Measurements from ENCODE around the gene PITPNC1. TPM values are rescaled to one million over a fixed set of nuclear protein-coding genes. Genes with fewer than 3 reads are reported as not detected.
"Not testable (repeated sequence)": the region's sequence is repeated elsewhere in the genome, so short reads cannot be mapped to it uniquely, and the experiment has no call there.

Gene PITPNC1
- total RNA-seq, 1 experiment from 2014 or later = 22.3 TPM

- Histone ChIP-seq H3K36me3 (replicated peaks; ENCODE audit: control insufficient read depth, insufficient read depth, low read length) (no peaks in the 10 kb centered on the region), H3K4me3 (ENCODE audit: insufficient read depth, low read depth, low read length) (no peak overlapping the region), H3K27me3 (ENCODE audit: control insufficient read depth, insufficient read depth, low read length) (no peaks in the 10 kb centered on the region)
- DNase-seq = no peak
Observed at GRCh38 chr17:67422897-67423296, 45.8 kb downstream of the PITPNC1 start.

GRCh38 chr17:67425571-67426160, 48.6 kb downstream of the PITPNC1 start:
- Histone ChIP-seq H3K36me3 (replicated peaks; ENCODE audit: control insufficient read depth, insufficient read depth, low read length) (no peaks in the 10 kb centered on the region), H3K27me3 (ENCODE audit: control insufficient read depth, insufficient read depth, low read length) (no peaks in the 10 kb centered on the region), H3K4me3 (ENCODE audit: insufficient read depth, low read depth, low read length) (no peak overlapping the region)
- no peak for DNase-seq

DNA sequence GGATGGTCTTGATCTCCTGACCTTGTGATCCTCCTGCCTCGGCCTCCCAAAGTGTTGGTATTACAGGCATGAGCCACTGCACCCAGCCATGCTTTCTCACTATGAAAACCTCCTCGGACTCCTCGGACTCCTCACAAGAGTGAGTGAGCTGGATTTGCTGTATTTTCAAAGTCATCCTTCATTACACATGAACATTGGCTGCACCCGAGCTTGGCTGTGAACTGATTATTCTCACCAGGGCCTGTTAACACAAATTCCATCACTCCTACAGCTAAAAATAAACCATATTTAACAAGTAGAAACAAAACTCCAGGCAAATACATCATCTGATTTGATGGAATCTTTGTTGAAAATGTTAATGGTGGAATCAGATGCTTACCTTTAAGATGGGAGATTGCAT, 50.3 kb downstream of the PITPNC1 start:
- DNase-seq = no peak
- Histone ChIP-seq H3K27me3 (ENCODE audit: control insufficient read depth, insufficient read depth, low read length) (no peaks in the 10 kb centered on the region), H3K36me3 (replicated peaks; ENCODE audit: control insufficient read depth, insufficient read depth, low read length) (no peaks in the 10 kb centered on the region), H3K4me3 (ENCODE audit: insufficient read depth, low read depth, low read length) (no peak overlapping the region)

- not testable (repeated sequence) for H3K27me3 ChIP-seq (ENCODE audit: control insufficient read depth, insufficient read depth, low read length); H3K4me3 ChIP-seq (ENCODE audit: insufficient read depth, low read depth, low read length); H3K36me3 ChIP-seq (replicated peaks; ENCODE audit: control insufficient read depth, insufficient read depth, low read length); DNase-seq
Observed at GRCh38 chr17:67430515-67430914, 53.4 kb downstream of the PITPNC1 start.

DNA sequence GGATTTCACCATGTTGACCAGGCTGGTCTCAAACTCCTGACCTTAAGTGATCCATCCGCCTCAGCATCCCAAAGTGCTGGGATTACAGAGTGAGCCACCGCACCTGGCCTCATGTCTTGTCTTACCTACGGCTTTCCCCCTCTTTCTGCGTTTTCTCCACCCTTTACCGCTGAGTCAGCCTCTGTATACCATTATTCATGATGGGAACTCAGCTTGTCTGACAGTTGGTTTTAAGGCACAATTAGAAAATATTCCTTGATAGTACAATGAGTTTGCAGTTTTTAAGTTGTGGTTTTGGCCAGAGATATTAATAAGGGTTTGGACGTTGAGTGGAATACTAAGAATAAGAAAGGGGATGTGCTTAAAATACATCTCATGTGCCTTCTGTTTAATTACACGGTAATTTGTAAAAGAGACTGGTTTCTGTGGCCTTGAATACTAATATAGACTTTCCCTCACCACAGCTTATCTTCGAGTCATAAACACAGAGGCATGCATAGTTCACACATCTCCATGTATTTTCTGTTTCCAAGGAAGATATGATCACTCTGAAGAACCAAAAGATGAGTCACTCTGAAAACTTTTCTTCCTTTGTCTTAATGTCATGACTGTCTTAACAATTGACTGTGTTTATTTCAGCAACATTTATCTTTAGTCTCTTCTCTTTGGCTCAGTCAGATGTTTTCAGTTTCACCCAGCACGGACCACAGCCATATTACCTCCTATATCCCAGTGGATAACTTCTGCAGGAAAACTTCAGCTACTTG, 54.4 kb downstream of the PITPNC1 start:
- H3K27me3 ChIP-seq (ENCODE audit: control insufficient read depth, insufficient read depth, low read length) = no peaks in the 10 kb centered on the region
- no peak overlapping the region for H3K4me3 ChIP-seq (ENCODE audit: insufficient read depth, low read depth, low read length)
- no peak for DNase-seq
- no peaks in the 10 kb centered on the region for H3K36me3 ChIP-seq (replicated peaks; ENCODE audit: control insufficient read depth, insufficient read depth, low read length)

GRCh38 chr17:67433248-67433924, 56.3 kb downstream of the PITPNC1 start:
- Histone ChIP-seq H3K36me3 (replicated peaks; ENCODE audit: control insufficient read depth, insufficient read depth, low read length) (no peaks in the 10 kb centered on the region), H3K27me3 (ENCODE audit: control insufficient read depth, insufficient read depth, low read length) (no peaks in the 10 kb centered on the region), H3K4me3 (ENCODE audit: insufficient read depth, low read depth, low read length) (no peak overlapping the region)
- peak; percentile 33 for DNase-seq

- DNase-seq = no peak
- H3K27me3 ChIP-seq (ENCODE audit: control insufficient read depth, insufficient read depth, low read length) = no peaks in the 10 kb centered on the region
- H3K4me3 ChIP-seq (ENCODE audit: insufficient read depth, low read depth, low read length) = no peak overlapping the region
- H3K36me3 ChIP-seq (replicated peaks; ENCODE audit: control insufficient read depth, insufficient read depth, low read length) = no peaks in the 10 kb centered on the region
Observed at GRCh38 chr17:67434061-67434525, 57.0 kb downstream of the PITPNC1 start.

DNA sequence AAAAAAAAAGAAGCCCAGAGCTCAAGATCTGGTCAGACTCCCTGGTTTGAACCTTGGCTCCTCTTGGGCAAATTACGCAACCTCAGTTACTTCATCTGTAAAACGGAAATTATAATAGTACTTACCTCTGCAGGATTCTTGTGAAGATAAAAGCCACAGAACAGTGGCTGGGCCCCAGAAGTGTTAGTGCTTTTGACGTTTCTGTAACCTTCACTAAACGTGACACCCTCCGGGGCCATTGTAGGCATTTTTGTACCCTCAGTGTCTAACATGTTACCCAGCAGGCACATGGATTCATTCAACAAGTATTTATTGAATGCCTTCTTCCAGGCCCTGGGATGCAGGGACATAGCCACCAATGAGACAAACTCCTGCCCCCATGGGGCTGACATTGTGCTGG, 58.0 kb downstream of the PITPNC1 start:
- no peak for DNase-seq
- Histone ChIP-seq H3K4me3 (ENCODE audit: insufficient read depth, low read depth, low read length) (no peak overlapping the region), H3K36me3 (replicated peaks; ENCODE audit: control insufficient read depth, insufficient read depth, low read length) (no peaks in the 10 kb centered on the region), H3K27me3 (ENCODE audit: control insufficient read depth, insufficient read depth, low read length) (no peaks in the 10 kb centered on the region)

DNA sequence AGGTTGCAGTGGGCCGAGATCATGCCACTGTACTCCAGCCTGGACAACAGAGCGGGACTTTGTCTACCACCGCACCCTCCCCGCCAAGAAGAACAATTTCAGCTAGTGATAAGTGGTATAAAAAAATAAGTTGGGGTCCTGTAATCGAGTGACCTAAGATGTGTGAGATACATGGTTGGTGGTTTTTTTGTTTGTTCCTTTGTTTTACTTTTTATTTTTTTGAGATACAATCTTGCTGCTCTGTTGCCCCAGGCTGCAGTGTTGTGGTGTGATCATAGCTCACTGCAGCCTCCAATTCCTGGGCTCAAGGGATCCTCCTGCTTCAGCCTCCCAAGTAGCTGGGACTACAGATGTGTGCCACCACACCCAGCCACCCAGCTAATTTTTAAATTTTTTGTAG, 58.7 kb downstream of the PITPNC1 start:
- Histone ChIP-seq H3K4me3 (ENCODE audit: insufficient read depth, low read depth, low read length) (no peak overlapping the region), H3K27me3 (ENCODE audit: control insufficient read depth, insufficient read depth, low read length) (no peaks in the 10 kb centered on the region), H3K36me3 (replicated peaks; ENCODE audit: control insufficient read depth, insufficient read depth, low read length) (no peaks in the 10 kb centered on the region)
- DNase-seq = no peak

DNA sequence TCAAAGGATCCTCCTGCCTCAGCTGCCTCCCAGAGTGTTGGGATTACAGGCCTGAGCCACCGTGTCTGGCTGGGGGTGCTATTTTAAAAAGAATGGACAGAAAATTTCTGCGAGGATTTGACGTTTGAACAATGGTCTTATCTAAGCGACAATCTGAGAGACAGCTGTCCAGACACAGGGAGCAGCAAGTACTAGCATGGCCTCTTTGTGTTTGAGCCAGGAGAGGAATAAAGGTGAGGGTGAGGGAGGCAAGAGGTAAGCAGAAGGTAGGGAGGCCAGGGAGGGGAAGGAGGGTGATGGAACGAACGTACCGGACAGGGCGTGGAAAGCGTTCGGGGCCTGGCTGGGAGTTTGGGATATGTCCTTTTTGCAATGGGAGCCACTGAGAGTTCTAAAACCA, 59.2 kb downstream of the PITPNC1 start:
- no peak for DNase-seq
- no peaks in the 10 kb centered on the region for H3K36me3 ChIP-seq (replicated peaks; ENCODE audit: control insufficient read depth, insufficient read depth, low read length)
- no peaks in the 10 kb centered on the region for H3K27me3 ChIP-seq (ENCODE audit: control insufficient read depth, insufficient read depth, low read length)
- H3K4me3 ChIP-seq (ENCODE audit: insufficient read depth, low read depth, low read length) = no peak overlapping the region

DNA sequence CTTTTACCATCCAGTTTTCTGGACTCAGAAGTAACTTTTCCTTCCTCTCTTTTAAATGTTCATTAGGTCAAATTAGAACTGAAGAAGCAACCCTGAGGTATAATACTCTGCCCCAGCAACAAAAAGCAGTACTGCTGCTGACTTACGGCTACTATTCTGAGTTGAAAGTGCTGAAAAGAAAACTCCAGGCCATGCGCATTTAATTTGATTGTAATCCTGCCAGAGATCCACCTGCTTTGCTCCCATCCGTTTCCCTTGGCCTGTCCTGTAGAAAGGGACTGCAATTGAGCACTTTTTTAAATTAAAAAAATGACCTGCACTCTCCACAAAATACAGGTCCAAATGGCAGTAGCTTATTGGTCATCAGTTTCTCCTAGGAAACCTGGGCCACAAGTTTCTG, 61.6 kb downstream of the PITPNC1 start:
- DNase-seq = peak; percentile 52
- no peak overlapping the region for H3K4me3 ChIP-seq (ENCODE audit: insufficient read depth, low read depth, low read length)
- H3K27me3 ChIP-seq (ENCODE audit: control insufficient read depth, insufficient read depth, low read length) = no peaks in the 10 kb centered on the region
- H3K36me3 ChIP-seq (replicated peaks; ENCODE audit: control insufficient read depth, insufficient read depth, low read length) = no peaks in the 10 kb centered on the region

DNA sequence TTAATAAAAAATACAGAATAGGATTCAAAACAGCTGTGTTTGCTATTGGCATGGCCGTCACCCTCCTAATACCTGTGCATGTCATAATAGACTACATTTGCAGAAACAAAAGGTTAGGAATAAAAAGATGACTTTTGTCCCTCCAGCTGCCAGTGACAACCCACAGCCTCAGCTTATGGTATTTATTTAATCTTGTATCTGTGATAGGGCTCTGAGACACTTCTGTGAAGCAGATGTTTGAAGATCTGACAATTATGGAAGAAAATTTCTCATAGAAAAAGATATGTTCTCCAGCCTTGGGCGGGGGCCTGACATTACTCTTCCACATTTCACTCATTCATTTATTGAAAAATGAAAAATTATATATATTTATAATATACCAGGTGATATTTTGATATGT, 62.2 kb downstream of the PITPNC1 start:
- H3K27me3 ChIP-seq (ENCODE audit: control insufficient read depth, insufficient read depth, low read length) = no peaks in the 10 kb centered on the region
- DNase-seq = no peak
- H3K4me3 ChIP-seq (ENCODE audit: insufficient read depth, low read depth, low read length) = no peak overlapping the region
- no peaks in the 10 kb centered on the region for H3K36me3 ChIP-seq (replicated peaks; ENCODE audit: control insufficient read depth, insufficient read depth, low read length)

DNA sequence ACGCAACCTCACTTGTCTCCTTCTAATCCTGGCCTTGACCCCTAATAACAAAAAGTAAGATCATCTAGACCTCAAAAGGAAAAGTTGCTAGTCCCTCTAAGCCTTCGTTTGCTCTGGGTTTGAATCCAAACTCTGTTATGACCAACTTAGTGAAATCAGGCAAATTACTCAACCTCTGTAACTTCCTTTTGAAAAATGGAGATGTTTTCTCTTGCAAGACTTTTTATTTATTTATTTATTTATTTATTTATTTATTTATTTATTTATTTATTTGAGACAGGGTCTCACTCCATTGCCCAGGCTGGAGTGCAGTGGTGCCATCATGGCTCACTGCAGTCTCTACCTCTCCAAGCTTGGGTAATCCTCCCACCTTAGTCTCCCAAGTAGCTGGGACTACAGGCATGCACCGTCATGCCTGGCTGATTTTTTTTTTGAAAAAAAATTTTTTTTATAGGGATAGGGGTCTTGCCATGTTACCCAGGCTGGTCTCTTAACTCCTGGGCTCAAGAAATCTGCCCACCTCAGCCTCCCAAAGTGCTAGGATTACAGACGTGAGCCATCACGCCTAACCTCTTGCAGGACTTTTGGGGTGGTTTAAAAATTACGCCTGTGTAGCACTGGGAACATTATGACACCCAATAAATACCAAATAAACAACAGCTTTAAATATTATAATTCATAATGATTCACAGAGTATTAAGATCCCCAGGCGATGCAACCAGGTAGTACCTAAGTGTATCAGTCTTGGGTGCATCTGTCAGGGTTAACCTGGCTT, 63.4 kb downstream of the PITPNC1 start:
- Histone ChIP-seq H3K27me3 (ENCODE audit: control insufficient read depth, insufficient read depth, low read length) (no peaks in the 10 kb centered on the region), H3K4me3 (ENCODE audit: insufficient read depth, low read depth, low read length) (no peak overlapping the region), H3K36me3 (replicated peaks; ENCODE audit: control insufficient read depth, insufficient read depth, low read length) (no peaks in the 10 kb centered on the region)
- no peak for DNase-seq

GRCh38 chr17:67441052-67441895, 64.2 kb downstream of the PITPNC1 start:
- Histone ChIP-seq H3K27me3 (ENCODE audit: control insufficient read depth, insufficient read depth, low read length) (no peaks in the 10 kb centered on the region), H3K36me3 (replicated peaks; ENCODE audit: control insufficient read depth, insufficient read depth, low read length) (no peaks in the 10 kb centered on the region), H3K4me3 (ENCODE audit: insufficient read depth, low read depth, low read length) (no peak overlapping the region)
- no peak for DNase-seq
